ENCODE data around the gene WAS.
"Not testable (repeated sequence)": the region's sequence is repeated elsewhere in the genome, so short reads cannot be mapped to it uniquely, and the experiment has no call there.

The WAS gene

DNA sequence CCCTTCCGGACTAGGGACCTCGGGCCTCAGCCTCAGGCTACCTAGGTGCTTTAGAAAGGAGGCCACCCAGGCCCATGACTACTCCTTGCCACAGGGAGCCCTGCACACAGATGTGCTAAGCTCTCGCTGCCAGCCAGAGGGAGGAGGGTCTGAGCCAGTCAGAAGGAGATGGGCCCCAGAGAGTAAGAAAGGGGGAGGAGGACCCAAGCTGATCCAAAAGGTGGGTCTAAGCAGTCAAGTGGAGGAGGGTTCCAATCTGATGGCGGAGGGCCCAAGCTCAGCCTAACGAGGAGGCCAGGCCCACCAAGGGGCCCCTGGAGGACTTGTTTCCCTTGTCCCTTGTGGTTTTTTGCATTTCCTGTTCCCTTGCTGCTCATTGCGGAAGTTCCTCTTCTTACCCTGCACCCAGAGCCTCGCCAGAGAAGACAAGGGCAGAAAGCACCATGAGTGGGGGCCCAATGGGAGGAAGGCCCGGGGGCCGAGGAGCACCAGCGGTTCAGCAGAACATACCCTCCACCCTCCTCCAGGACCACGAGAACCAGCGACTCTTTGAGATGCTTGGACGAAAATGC lies at the start of gene WAS:
TSS of gene WAS (plus strand) at position 389 of the 572 bp plus-strand sequence. CDS start at position 444, 55 bp downstream.
- DNase-seq (ENCODE audit: low spot score): no peak

GRCh38 chrX:48636301-48636700 lies 47.3 kb upstream of the WAS start:
- no peak for DNase-seq (ENCODE audit: low spot score)

DNA sequence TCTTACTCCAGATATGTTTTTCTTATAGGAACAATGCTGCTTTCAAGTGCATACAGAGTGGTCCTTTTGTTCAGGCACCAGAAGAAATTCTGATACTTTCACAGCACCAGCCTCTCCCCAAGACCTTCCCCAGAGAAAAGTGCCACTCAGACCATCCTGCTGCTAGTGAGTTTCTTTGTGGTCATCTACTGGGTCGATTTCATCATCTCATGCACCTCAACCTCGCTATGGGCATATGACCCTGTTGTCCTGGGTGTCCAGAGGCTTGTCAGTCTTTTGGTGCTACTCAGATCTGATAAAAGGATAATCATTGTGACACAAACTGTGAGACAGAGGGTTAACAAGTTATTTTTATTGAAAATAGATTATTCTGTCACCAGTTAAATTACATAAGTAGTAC lies 46.8 kb upstream of the WAS start:
- no peak for DNase-seq (ENCODE audit: low spot score)

DNA sequence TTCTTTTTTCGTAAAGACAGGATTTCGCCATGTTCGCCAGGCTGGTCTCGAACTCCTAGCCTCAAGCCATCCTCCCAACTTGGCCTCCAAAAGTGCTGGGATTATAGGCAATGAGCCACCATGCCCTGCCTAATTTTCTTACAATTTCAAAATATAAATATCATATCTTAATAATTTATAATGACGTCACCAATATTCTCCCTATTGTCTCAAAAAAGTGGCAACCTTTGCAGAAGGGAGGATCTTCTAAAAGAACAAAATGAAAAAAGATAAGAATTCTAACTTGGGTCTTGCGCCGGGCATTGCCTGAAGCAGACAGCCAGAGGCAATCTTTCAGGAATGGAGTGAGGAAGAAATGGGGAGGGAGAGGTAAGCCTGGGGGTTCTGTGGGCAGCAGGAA lies 37.9 kb upstream of the WAS start:
- no peak for DNase-seq (ENCODE audit: low spot score)

- DNase-seq (ENCODE audit: low spot score): peak; percentile 91
Observed at GRCh38 chrX:48648336-48648751, 35.3 kb upstream of the WAS start.

DNA sequence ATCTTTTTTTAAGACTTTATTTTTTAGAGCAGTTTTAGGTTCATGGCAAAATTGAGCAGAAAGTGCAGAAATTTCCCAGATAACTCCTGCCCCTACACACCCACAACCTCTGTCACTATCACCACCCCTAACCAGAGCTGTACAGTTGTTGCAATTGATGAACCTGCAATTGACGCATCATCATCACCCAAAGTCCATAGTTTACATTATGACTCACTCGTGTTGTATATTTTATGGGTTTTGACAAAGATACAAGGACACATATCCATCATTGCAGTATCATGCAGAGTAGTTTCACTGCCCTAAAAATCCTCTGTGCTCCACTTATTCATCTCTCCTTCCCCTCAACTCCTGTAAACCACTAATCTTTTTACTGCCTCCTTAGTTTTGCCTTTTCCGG lies 34.5 kb upstream of the WAS start:
- DNase-seq (ENCODE audit: low spot score): no peak

GRCh38 chrX:48652055-48652579 lies 31.5 kb upstream of the WAS start:
- not testable (repeated sequence) for DNase-seq (ENCODE audit: low spot score)

- DNase-seq (ENCODE audit: low spot score): not testable (repeated sequence)
Observed at GRCh38 chrX:48654746-48655145, 28.9 kb upstream of the WAS start.

GRCh38 chrX:48659686-48660085 lies 23.9 kb upstream of the WAS start:
- DNase-seq (ENCODE audit: low spot score): not testable (repeated sequence)

DNA sequence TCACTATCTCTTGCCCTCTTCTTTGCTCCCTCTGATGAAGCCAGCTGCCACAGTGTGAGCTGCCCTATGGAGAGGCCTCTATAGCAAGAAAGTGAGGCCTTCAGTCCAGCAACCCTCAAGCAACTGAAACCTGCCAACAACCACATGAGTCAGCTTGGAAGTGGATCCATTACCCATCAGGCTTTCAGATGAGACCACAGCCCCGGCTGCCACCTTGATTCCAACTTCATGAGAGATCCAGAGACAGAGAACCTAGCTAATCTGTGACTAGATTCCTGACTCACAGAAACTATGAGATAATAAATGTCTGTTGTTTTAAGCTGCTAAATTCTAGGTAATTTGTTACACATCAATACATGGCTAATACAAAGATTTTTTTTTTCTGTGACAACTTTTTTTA lies 20.4 kb upstream of the WAS start:
- no peak for DNase-seq (ENCODE audit: low spot score)

- no peak for DNase-seq (ENCODE audit: low spot score)
Observed at GRCh38 chrX:48664156-48664555, 19.4 kb upstream of the WAS start.

- no peak for DNase-seq (ENCODE audit: low spot score)
Observed at GRCh38 chrX:48665991-48666390, 17.6 kb upstream of the WAS start.

DNA sequence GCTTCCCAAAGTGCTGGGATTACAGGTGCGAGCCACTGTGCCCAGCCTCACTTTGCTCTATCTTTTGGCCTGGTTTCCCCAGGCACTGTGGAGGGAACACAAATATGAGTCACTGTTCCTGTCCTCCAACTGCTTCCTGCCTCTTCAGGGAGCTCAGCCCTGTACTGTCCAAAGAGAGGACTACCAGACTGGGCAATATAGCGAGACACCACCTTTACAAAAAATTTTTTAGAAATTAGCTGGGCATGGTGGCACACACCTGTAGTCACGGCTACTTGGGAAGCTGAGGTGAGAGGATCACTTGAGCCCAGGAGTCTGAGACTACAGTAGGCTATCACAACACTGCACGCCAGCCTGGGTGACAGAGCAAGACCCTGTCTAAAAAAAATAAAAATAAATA lies 16.9 kb upstream of the WAS start:
- DNase-seq (ENCODE audit: low spot score): no peak

DNA sequence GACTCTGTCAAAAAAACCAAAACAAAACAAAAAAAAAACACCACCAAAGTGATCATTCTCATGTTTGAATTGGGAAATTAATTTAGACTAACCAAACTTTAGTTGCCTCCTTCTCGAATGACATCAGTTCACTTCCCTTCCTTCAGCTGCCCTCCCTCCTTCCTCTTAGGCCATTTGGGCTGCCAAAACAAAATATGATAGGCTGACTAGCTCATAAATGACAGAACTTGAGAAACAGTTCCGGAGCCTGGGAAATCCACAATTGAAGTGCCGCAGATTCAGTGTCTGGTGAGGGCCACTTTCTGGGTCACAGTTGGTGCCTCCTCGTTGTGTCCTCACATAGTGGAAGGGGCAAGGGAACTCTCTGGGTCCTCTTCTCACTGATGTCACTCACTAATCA lies 16.1 kb upstream of the WAS start:
- no peak for DNase-seq (ENCODE audit: low spot score)

DNA sequence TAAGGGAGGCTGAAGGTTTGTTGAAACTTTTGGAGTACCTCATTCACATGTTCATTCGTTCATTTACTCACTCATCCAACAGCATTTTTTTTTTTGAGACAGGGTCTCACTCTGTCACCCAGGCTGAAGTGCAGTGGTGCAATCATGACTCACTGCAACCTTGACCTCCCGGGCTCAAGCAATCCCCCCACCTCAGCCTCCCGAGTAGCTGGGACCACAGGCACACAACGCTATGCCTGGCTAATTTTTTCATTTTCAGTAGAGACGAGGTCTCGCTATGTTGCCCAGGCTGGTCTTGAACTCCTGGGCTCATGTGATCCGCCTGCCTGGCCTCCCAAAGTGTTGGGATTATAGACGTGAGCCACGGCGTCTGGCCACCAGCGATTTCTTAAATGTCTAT lies 15.4 kb upstream of the WAS start:
- DNase-seq (ENCODE audit: low spot score): not testable (repeated sequence)

DNA sequence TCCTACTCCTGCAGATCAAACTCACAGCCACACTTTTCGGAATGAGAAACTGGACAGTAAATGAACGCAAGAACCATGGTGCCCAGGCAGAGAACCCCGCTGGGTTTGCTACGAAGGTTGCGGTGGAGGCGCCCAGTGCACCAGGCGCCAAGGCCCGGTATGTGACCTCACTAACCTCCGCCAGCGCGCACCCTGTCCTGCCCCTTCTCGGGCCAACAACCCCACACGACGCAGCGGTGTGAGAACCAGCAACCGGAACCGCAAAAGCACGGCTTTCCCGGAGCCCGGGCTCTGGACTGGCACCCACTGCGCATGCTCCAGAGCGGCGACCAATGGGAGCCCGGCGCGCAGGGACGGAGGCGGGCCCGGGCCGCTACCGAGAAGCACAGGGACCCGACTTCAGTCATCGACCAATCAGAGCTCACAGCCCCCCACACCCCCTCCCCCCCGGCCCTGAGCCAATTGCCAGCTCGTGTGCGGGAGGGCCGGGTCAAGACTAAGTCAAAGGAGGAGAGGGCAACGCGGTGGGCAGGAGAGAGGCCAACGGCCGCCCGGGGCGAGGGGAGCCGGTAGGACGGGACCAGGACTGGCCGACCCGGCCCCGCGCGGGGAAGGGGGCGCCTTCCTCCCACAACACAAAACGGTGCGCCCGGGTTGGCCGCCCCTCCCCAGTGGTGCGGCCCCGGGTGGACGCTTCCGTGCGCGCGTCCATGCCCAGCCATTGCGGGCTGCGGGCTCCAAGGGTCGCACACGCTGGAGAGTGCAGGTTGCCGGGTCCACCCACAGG lies 7.3 kb upstream of the WAS start:
- DNase-seq (ENCODE audit: low spot score): peak; percentile 90

DNA sequence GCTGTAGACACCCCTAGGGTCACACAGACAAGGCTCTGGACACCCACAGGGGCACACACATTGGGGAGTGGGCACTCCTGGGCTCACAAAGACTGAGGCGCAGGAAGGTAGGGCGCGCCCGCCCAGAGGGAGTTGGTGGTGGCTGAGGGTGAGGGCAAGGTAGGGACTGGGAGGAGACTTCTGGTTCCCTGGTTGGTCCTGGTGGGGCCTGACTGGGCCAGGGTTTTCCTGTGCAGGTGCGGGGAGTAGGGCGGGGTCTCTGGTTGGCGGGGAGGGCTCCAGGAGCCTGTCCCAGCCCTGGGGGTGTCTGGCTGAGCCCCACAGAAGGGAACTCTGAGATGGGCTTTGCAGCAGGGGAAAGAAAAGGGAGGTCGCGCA lies 6.7 kb upstream of the WAS start:
- peak; percentile 27 for DNase-seq (ENCODE audit: low spot score)

- no peak for DNase-seq (ENCODE audit: low spot score)
Observed at GRCh38 chrX:48677516-48677915, 6.1 kb upstream of the WAS start.

DNA sequence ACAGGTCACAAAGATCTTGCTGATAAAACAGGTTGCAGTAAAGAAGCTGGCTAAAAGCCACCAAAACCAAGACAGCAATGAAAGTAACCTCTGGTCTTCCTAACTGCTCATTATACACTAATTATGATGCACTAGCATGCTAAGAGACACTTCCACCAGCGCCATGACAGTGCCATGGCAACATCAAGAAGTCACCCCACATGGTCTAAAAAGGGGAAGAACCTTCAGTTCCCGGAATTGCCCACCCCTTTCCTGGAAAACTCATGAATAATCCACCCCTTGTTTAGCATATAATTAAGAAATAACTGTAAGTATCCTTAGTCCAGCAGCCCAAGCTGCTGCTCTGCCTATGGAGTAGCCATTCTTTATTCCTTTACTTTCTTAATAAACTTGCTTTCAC lies 3.1 kb upstream of the WAS start:
- DNase-seq (ENCODE audit: low spot score): not testable (repeated sequence)

DNA sequence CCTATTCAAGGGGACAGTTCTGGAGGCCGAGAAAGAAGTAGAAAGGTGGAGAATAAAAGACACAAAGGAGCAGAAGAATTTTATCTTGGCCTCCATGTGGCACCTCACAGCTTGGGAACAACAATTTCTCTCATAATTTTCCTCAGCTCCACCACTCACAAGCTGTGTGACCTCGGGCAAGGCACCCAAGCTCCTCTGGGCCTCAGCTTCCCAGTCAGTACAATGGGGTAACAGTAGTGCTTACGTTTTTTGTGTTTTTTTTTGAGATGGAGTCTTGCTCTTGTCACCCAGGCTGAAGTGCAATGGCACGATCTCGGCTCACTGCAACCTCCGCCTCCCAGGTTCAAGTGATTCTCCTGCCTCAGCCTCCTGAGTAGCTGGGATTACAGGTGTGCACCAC lies 2.7 kb upstream of the WAS start:
- not testable (repeated sequence) for DNase-seq (ENCODE audit: low spot score)

DNA sequence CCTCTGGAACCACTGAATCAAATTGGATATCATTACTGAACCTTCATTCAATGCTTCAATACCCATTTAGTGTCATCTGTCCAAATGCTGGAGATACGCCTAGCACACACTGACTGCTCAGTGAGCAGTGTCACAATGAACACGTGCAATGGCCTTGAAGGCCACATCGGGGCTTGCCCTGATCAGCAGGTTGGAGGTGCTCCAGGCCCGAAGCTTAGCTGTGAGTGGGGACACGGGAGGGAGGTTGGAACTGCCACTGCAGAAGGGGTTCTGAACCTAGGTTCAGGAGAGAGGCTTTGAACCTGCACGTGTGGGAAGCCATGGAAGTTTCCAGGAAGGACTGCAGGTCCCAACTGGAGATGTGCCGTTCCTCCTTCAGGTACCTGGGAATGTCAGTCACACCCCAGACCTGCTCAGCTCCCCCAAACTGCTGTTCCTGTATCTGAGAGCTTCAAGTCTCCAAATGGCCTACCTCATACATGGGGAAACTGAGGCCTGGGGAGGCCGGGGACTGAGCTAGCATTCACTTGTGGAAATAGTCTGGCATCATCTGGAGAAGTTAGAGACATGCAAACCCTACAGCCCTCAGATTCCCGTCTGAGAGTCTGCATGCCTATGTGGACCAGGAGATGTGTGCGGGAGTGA lies 1.9 kb upstream of the WAS start:
- no peak for DNase-seq (ENCODE audit: low spot score)

- DNase-seq (ENCODE audit: low spot score): not testable (repeated sequence)
Observed at GRCh38 chrX:48682795-48683194, 804 bp upstream of the WAS start.

DNA sequence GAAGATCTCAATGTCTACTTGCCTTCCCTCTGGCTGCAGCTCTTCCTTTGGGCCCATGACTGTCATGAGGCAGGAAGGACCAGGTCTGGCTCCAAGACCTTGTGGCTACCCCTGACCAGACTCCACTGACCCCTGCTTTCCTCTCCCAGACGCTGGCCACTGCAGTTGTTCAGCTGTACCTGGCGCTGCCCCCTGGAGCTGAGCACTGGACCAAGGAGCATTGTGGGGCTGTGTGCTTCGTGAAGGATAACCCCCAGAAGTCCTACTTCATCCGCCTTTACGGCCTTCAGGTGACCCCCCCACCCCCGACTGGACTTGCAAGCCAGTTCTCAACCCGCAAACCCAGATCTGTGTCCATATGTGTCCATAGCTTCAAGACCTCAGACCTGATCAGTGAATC lies 535 bp downstream of the WAS start:
- DNase-seq (ENCODE audit: low spot score): no peak

Measured in cerebellar cortex (tissue), 1 donor.